Measurements from ENCODE around the gene FBN2.

Gene FBN2

GRCh38 chr5:128378632-128379031, 159.4 kb downstream of the FBN2 start:
- in situ Hi-C loops (cut with HindIII; ENCODE audit: low sequenced_read_pairs): no loop called here

DNA sequence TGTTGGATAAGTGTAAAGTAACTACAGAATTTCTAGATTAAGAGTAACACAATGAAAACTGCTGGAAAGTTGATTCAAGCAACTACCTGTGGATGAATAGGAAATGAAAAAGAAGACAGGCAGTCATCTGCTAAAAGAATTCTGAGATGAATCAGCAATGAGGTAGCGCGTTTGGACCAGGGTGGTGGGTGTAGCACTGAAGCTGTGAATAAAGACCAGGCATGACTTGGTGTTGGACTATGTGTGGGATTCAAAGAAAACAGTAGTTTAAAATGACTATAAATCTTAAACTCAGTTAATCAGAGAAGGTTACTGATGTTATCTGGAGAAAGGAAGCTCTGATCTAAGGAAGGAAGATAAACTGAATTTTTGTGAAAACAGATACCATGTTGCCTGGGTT, 159.8 kb downstream of the FBN2 start:
- in situ Hi-C loops (cut with HindIII; ENCODE audit: low sequenced_read_pairs): no loop called here

DNA sequence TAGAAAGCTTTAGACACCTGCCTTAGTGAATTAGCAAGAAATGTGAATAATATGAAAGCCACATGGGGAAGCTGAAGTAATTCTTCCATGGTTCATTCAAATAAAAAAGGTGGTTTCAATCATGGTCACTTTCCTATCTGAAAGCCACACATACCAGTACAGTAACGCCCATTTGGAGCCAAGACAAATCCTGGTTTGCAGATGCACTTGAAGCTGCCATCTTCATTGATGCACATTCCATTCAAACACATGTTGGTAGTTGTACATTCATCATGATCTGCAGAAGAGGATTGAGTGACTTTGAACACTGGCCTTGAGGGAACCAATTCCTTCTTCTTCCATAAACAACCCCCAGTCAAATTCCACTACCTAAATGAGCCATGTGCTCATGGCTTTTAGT, 161.5 kb downstream of the FBN2 start:
- in situ Hi-C loops (cut with HindIII; ENCODE audit: low sequenced_read_pairs): no loop called here

DNA sequence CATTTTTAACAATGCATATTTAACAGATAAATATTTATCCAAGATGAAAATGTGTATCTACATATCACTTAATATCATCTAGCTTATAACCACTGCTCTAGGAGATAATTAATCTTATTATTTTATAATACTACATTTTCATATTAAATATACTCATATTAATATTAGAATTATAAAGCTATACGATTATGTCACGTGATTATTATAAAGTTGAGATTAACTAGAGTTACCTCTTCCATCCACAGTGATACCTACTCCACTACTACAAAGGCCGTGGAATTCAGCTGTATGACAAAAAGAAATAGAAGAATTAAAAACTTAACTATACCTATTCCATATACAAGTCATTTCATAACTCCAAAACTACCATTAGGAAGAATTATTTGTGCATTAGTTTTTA, 171.9 kb downstream of the FBN2 start:
- in situ Hi-C loops (cut with HindIII; ENCODE audit: low sequenced_read_pairs): no loop called here

DNA sequence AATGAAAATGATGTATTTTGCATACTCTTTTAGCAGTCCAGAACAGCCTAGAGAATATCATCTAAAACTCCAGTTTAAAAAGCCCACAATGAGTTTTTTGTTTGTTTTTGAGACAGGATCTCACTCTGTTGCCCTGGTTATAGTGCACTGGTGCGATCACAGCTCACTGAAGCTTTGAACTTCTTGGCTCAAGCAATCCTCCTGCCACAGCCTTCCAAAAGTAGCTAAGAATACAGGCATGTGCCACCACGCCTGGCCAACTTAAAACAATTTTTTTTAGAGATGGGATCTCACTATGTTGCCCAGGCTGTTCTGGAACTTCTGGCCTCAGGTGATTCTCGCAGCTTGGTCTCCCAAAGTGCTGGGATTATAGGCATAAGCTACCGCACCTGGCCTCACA, 175.7 kb downstream of the FBN2 start:
- in situ Hi-C loops (cut with HindIII; ENCODE audit: low sequenced_read_pairs): no loop called here

- in situ Hi-C loops (cut with HindIII; ENCODE audit: low sequenced_read_pairs): no loop called here
Observed at GRCh38 chr5:128358826-128359225, 179.2 kb downstream of the FBN2 start.

DNA sequence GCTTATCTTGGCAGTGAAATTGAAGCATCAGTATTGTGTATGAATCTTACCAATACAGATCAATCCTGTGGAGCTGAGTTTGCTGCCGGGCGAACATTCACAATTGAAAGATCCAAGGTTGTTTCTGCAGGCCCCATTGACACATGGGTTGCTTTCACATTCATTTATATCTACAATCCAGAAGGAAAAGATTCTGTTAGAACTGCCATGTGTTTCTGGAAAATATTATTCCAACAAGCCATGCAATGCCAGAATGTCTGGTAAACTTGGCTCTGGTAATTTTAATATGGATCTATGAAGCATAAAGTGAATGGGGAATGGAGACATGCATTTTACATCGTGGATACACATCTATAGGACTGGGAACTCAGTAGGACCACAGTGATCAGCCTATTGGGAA, 180.8 kb downstream of the FBN2 start:
- in situ Hi-C loops (cut with HindIII; ENCODE audit: low sequenced_read_pairs): no loop called here

GRCh38 chr5:128355961-128356360, 182.1 kb downstream of the FBN2 start:
- in situ Hi-C loops (cut with HindIII; ENCODE audit: low sequenced_read_pairs): no loop called here

DNA sequence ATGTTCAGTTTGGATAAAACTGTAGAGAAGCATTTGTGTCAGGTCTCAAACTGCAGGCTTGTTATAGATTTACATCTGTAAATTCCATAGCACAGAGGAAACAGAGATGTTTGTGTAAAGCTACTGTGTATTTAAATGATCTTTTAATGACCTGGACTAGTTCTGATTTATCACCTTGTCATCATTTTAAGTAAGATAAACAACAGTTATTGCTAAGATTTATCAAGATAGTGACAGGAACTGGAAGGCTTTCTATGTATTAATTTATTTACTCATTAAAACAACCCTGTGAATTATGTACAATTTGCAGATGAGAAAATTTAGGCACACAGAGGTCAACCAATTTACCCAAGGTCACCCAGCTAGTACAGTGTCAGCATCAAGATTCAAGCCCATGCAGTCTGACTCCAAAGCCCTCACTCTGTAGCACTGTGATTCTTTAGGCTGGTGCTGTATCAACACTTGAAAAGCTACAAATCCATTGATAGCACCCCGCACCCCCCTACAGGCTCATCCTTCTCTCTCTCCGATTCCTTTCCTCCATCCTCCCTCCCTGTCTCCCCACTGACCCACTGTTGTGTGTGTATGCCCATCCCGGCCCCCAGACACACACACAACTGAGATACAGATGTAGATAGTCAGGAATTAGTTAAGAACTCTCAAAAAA, 184.5 kb downstream of the FBN2 start:
- in situ Hi-C loops (cut with HindIII; ENCODE audit: low sequenced_read_pairs): no loop called here

- in situ Hi-C loops (cut with HindIII; ENCODE audit: low sequenced_read_pairs): no loop called here
Observed at GRCh38 chr5:128350705-128351104, 187.3 kb downstream of the FBN2 start.

DNA sequence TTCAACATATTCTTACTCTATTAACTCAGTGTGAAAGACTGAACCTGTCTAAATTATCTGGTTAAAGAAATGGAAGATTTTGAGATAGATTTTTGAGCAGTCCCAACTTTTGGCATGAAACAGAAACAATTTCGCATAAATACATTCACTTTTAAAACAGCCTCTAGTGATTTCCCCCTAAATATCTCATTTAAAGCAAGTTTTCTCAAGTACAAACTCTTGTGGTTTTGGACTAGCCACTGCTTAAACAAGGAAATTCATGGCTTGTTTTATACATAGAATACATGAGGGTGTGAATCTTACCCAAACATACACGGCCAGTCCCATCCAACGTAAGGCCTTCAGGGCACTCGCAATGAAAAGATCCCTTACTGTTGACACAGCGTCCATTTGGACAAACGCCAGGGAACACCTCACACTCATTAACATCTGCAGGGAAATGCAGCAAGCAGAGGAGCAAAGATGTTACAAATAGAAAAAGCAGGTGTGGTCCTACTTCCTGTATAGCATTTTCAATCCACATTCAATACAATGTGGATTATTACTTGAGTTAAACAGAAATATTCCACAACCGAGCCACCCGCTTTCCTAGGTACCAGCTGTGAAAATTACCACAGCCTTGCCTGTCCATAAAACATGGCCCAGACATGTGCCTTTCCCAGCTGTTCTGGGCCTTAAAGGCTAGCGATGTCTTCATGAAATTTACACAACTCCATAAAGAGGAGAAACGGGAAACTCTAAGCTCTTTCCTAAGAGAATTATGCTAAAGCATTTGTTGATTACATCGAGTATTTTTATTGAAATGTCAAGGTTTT, 188.8 kb downstream of the FBN2 start:
- in situ Hi-C loops (cut with HindIII; ENCODE audit: low sequenced_read_pairs): no loop called here

GRCh38 chr5:128346038-128346437, 192.0 kb downstream of the FBN2 start:
- in situ Hi-C loops (cut with HindIII; ENCODE audit: low sequenced_read_pairs): no loop called here

DNA sequence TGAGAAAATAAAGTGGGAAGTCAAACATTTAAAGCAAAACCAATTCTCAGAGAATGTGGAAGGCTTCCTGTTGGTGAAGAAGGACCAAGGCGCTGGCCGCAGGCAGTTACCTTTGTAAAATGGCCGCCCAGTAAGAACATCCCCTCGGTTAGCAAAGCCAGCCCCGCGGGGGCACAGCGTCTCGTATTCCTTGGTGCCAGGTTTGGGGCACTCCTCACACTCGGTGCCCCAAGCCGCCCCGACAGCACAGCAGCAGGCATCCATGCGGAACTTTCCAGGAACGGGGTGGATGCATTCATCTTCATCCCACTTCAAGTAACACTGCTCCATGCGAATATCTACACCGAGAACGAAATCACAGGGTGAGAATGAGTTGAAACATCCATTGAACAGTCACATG, 192.8 kb downstream of the FBN2 start:
- in situ Hi-C loops (cut with HindIII; ENCODE audit: low sequenced_read_pairs): no loop called here

DNA sequence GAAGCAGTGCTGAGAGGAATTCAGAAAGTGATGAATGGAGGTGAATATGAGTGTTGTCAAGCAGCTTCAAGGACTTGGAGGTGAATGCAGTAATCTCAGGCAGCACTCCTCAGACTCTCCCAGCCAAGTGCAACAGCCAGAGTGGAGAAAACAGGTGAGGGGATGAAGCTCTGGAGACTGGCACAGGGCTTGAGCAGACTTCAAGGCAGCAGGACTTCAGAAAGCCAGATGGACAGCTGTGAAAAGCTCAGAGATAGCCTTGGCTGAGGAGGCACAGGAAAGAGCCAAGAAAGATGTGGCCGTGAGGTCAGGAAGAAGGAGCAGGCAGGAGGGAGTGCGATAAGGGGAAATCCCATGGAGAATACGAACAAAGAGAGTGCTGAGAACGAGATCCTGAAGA, 194.9 kb downstream of the FBN2 start:
- in situ Hi-C loops (cut with HindIII; ENCODE audit: low sequenced_read_pairs): no loop called here

- in situ Hi-C loops (cut with HindIII; ENCODE audit: low sequenced_read_pairs): no loop called here
Observed at GRCh38 chr5:128341056-128341455, 197.0 kb downstream of the FBN2 start.

DNA sequence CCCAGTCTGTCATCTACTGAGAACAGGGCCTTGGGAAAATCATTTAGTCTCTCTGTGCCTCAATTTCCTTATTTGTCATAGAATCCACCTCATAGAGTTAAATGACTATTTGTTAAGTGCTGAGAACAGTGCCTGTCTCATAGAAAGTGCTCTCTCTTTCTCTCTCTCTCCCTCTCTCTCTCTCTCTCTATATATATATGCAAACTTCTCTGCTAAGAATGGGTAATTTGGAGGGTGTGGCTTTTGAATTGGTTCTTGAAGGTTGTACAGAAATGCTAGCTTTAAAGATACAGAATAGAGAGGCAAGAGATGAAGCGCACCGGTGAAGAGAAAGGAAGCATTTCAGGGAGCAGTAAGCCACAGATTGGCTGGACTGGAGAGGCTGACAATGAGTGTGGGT, 197.4 kb downstream of the FBN2 start:
- in situ Hi-C loops (cut with HindIII; ENCODE audit: low sequenced_read_pairs): no loop called here

DNA sequence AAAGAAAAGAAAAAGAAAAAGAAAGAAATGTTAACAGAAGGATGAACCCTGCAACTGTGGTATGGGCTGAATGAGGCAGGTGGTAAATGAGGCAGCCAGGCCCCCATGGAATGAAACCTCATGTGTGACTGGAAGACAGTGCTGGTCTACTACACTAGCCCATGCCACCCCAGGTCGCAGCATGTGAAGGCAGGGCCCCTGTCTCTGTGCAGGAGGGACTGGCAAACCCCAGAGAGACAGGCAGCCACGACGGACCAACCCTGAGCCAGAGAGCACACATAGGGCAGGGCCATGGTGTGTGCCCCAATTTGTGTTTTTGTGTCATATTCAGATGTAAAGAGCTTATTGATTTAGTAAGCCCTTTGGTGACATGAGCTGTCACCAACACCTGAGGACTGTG, 198.5 kb downstream of the FBN2 start:
- in situ Hi-C loops (cut with HindIII; ENCODE audit: low sequenced_read_pairs): no loop called here

DNA sequence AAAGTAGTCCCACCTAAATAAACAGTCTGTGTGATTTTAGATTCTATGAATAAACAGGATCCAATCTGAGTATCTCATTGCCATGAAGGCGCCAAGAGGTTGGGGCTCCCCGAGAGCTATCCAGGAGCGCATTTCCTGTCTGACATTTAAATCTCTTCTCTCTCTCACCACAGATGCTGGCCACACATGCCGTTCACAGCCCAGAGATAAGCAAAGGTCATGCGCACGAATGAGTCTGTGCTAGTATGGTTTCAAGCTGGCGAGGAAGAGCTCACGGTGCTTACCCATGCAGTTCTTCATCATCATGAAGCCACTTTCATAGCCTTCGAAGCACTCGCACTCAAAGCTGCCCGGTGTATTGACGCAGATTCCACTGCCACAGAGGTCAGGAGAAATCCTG, 199.4 kb downstream of the FBN2 start:
- in situ Hi-C loops (cut with HindIII; ENCODE audit: low sequenced_read_pairs): no loop called here

DNA sequence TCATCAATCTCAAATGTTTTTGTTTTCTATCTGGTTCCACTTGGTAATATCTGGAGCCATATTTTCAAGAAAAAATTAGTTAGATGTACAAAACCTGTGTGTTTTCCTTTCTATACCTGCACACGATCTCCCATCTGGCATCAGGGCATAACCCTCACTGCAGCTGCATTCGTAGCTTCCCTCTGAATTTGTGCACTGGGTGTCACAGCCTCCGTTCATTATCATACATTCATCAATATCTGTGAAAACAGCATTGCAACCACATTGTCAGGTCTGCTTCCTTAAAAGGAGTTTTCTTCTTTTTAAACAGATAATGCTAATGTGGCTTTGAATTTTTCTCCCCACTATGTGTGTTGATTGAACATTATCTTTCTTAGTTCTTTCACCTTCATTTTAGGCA, 202.7 kb downstream of the FBN2 start:
- in situ Hi-C loops (cut with HindIII; ENCODE audit: low sequenced_read_pairs): no loop called here

DNA sequence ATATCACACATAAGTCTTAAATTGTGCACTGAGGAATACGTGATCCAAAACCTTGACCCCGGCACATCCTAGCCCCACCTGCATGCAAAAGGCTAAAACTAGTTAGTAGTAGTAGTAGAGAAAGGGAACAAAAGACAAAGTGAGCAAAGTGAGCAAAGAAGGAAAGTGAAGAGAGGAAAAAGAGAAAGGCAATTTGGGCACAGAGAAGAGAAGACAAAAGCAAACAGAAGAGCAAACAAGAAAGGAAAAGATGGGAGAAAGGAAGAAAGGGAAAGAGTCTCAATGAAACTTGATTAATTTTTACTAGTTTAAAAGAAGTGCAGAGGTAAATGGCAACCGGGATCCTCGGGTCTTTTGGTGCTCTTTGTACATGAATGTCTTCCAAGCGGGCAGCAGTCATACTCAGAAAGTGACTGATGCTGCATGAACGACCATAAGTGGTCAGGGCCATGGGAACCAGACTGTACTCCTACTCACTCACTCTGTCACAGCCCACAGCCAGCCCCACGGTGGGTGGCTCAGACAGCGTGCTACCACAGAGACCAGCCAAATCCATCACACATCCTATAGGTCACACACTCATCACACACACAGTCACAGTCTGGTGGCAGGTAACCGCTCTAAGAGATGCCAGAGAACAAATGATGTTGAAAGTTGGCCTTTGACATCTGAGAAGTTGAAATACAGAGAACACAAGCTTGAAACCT, 203.9 kb downstream of the FBN2 start:
- in situ Hi-C loops (cut with HindIII; ENCODE audit: low sequenced_read_pairs): no loop called here

- in situ Hi-C loops (cut with HindIII; ENCODE audit: low sequenced_read_pairs): no loop called here
Observed at GRCh38 chr5:128331261-128331660, 206.8 kb downstream of the FBN2 start.

- in situ Hi-C loops (cut with HindIII; ENCODE audit: low sequenced_read_pairs): no loop called here
Observed at GRCh38 chr5:128329386-128329939, 208.6 kb downstream of the FBN2 start.

All from endothelial cell of hepatic sinusoid (primary cell).